Measurements from ENCODE around the gene AHNAK. TPM values are rescaled to one million over a fixed set of nuclear protein-coding genes. Genes with fewer than 3 reads are reported as not detected.

Gene AHNAK
- total RNA-seq, 1 donor from 2014 or later = 136 TPM

DNA sequence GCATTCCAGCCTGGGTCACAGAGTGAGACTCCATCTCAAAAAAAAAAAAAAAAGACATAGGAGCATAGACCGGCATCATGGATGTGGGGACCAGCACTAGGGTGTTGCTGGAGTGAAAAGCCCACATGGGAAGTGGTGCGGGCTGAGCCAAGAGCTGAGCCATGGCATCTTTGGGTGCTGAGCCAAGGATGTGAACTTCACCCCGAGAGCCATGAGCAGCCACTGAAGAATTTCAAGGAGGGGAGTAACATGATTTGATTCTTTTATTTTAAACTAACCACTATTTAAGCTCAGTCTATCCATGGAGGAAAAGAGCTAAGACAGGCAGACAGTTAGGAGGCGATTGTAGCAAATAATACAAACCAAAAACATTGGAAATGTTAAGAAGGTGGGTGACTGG lies 57.4 kb downstream of the AHNAK start:
- no peak overlapping the region for H3K4me3 Mint-ChIP-seq (ENCODE audit: unreplicated experiment)
- H3K27me3 Mint-ChIP-seq (ENCODE audit: unreplicated experiment) = peaks cover 2% of the 10 kb centered on the region
- no peaks in the 10 kb centered on the region for H3K36me3 Mint-ChIP-seq (ENCODE audit: low read depth, unreplicated experiment)
- no peak for TF ChIP-seq CTCF (IDR thresholded peaks at IDR 0.05; ENCODE audit: unreplicated experiment)
- no peak overlapping the region for H3K27ac Mint-ChIP-seq (ENCODE audit: unreplicated experiment)
- no peak for DNase-seq (ENCODE audit: low spot score)
- H3K9me3 Mint-ChIP-seq (ENCODE audit: unreplicated experiment) = no peaks in the 10 kb centered on the region
- peaks cover 21% of the 10 kb centered on the region for H3K4me1 Mint-ChIP-seq (ENCODE audit: unreplicated experiment)

DNA sequence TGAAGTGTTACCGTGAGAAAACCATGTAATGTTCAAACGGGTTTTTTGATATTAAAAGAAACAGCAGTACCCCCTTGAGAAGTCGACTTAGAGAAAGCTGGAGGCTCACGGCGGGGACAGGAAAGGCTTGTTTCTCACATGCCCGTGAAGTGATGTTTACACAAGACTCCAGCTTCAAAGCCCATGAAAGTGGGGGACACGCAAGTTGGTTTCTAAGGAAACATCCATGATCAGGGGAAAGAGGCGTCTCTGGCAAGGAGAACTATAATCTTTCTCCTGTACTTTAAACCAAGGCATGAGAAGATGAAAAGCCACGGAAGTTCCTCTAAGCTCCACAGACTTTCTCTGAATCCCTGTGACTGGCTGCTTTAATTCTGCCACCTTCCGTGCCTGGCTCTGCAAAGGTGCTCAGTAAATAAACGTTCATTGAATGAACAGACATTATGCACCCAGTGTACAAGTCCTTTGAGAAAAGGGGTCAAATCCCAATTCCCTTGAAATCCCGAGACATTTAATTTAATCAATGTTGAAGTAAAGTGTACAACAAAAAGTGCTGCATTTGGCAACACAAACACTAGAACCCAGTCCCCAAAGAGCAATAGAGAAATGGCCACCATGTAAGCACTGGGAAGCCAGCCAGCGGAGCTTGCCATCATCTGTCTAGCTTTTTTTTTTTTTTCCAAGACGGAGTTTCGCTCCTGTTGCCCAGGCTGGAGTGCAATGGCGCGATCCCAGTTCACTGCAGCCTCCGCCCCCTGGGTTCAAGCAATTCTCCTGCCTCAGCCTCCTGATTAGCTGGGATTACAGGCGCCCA lies 58.7 kb downstream of the AHNAK start:
- H3K4me3 Mint-ChIP-seq (ENCODE audit: unreplicated experiment) = no peak overlapping the region
- H3K4me1 Mint-ChIP-seq (ENCODE audit: unreplicated experiment) = peaks cover 21% of the 10 kb centered on the region
- H3K27ac Mint-ChIP-seq (ENCODE audit: unreplicated experiment) = no peak overlapping the region
- peaks cover 2% of the 10 kb centered on the region for H3K27me3 Mint-ChIP-seq (ENCODE audit: unreplicated experiment)
- no peaks in the 10 kb centered on the region for H3K9me3 Mint-ChIP-seq (ENCODE audit: unreplicated experiment)
- no peak for TF ChIP-seq CTCF (IDR thresholded peaks at IDR 0.05; ENCODE audit: unreplicated experiment)
- no peaks in the 10 kb centered on the region for H3K36me3 Mint-ChIP-seq (ENCODE audit: low read depth, unreplicated experiment)
- no peak for DNase-seq (ENCODE audit: low spot score)

- peaks cover 5% of the 10 kb centered on the region for H3K27me3 Mint-ChIP-seq (ENCODE audit: unreplicated experiment)
- DNase-seq (ENCODE audit: low spot score) = no peak
- H3K27ac Mint-ChIP-seq (ENCODE audit: unreplicated experiment) = no peak overlapping the region
- no peaks in the 10 kb centered on the region for H3K36me3 Mint-ChIP-seq (ENCODE audit: low read depth, unreplicated experiment)
- no peak for TF ChIP-seq CTCF (IDR thresholded peaks at IDR 0.05; ENCODE audit: unreplicated experiment)
- H3K4me1 Mint-ChIP-seq (ENCODE audit: unreplicated experiment) = peaks cover 21% of the 10 kb centered on the region
- H3K4me3 Mint-ChIP-seq (ENCODE audit: unreplicated experiment) = no peak overlapping the region
- H3K9me3 Mint-ChIP-seq (ENCODE audit: unreplicated experiment) = no peaks in the 10 kb centered on the region
Measured at GRCh38 chr11:62487136-62487535, 59.5 kb downstream of the AHNAK start.

DNA sequence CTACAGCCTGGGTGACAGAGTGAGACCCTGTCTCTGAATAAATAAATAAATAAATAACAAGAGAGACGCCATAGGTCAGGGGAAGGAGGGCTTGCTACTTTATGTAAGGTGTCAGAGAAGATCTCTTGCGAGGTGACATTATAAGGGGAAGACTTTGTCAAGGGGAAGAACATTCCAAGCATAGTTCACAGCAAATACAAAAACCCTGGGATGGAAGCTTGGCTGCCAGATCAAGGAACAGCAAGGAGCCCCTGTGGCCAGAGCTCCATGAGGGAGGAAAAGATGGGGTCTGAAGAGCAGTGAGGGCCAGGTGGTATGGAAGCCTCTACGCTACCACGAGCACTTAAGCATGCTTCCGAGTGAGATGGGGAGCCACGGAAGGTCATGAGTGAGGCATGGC lies 62.3 kb downstream of the AHNAK start:
- TF ChIP-seq CTCF (IDR thresholded peaks at IDR 0.05; ENCODE audit: unreplicated experiment) = no peak
- Mint-ChIP-seq H3K27me3 (ENCODE audit: unreplicated experiment) (peaks cover 4% of the 10 kb centered on the region), H3K4me1 (ENCODE audit: unreplicated experiment) (peaks cover 21% of the 10 kb centered on the region), H3K9me3 (ENCODE audit: unreplicated experiment) (no peaks in the 10 kb centered on the region), H3K4me3 (ENCODE audit: unreplicated experiment) (peak overlapping the region; percentile 29), H3K27ac (ENCODE audit: unreplicated experiment) (no peak overlapping the region), H3K36me3 (ENCODE audit: low read depth, unreplicated experiment) (no peaks in the 10 kb centered on the region)
- DNase-seq (ENCODE audit: low spot score) = no peak

DNA sequence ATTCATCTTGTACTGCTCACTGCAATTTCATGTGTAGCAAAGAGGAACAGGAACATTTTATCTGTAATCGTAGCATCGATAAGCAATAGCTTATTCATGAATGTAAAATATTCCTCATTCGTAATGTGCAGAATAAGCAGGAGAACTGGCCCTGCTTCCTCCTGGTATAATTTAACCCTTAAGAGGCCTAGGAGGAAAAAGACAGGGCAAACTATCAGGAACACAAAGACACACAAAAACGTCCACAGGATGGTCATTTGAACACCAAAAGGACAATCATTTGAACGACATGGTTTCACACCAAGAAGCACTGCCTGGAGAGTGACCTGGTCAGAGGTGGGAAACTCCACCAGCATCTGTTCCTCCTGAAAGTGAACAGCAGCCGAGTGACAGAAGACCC lies 63.9 kb downstream of the AHNAK start:
- no peak overlapping the region for H3K27ac Mint-ChIP-seq (ENCODE audit: unreplicated experiment)
- no peak overlapping the region for H3K4me3 Mint-ChIP-seq (ENCODE audit: unreplicated experiment)
- peaks cover 3% of the 10 kb centered on the region for H3K27me3 Mint-ChIP-seq (ENCODE audit: unreplicated experiment)
- TF ChIP-seq CTCF (IDR thresholded peaks at IDR 0.05; ENCODE audit: unreplicated experiment) = no peak
- H3K4me1 Mint-ChIP-seq (ENCODE audit: unreplicated experiment) = peaks cover 19% of the 10 kb centered on the region
- no peak for DNase-seq (ENCODE audit: low spot score)
- no peaks in the 10 kb centered on the region for H3K9me3 Mint-ChIP-seq (ENCODE audit: unreplicated experiment)
- H3K36me3 Mint-ChIP-seq (ENCODE audit: low read depth, unreplicated experiment) = no peaks in the 10 kb centered on the region
